ENCODE results near the gene CAMK2D. TPM values are rescaled to one million over a fixed set of nuclear protein-coding genes. Genes with fewer than 3 reads are reported as not detected.

CAMK2D gene
- total RNA-seq, 6 experiments from 2014 or later, result 83.7 to 102 (median 94.1) TPM

DNA sequence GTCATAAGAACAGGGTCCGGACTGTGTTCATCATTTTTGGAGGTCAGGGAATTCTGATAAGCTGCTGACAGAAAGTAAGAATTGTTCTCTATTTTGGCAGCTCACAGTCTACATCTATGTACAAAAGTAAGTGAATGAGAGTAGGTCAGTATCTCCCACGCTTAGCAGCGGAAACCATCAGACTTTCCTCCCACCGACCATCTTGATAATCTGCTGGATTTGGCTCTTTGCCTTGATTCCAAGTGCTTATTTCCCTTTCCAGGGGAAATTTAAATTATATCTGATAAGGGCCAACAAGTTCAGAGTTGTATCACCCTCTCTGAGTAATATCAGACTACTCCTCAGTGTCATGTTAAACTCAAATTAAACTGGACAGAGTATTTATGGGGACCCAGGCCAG lies 118.0 kb downstream of the CAMK2D start:
- no peak for DNase-seq
- Mint-ChIP-seq H3K9me3 (no peaks in the 10 kb centered on the region), H3K4me1 (ENCODE audit: low read depth) (peaks cover 62% of the 10 kb centered on the region), H3K27me3 (ENCODE audit: insufficient read depth) (peaks cover 2% of the 10 kb centered on the region; the same call in 1 of the 2 replicates), H3K36me3 (ENCODE audit: low read depth) (peaks cover 7% of the 10 kb centered on the region), H3K27ac (no peak overlapping the region), H3K4me3 (no peak overlapping the region)
- no peak for TF ChIP-seq CTCF (IDR thresholded peaks at IDR 0.05)

GRCh38 chr4:113641025-113641431 lies 120.5 kb downstream of the CAMK2D start:
- Mint-ChIP-seq H3K4me1 (ENCODE audit: low read depth) (peaks cover 71% of the 10 kb centered on the region), H3K36me3 (ENCODE audit: low read depth) (peaks cover 10% of the 10 kb centered on the region; the same call in 1 of the 2 replicates), H3K27me3 (ENCODE audit: insufficient read depth) (peaks cover 5% of the 10 kb centered on the region; the same call in 1 of the 2 replicates), H3K27ac (no peak overlapping the region), H3K4me3 (no peak overlapping the region), H3K9me3 (no peaks in the 10 kb centered on the region)
- TF ChIP-seq CTCF (IDR thresholded peaks at IDR 0.05), result no peak
- DNase-seq, result no peak

- peaks cover 71% of the 10 kb centered on the region for H3K4me1 Mint-ChIP-seq (ENCODE audit: low read depth)
- H3K36me3 Mint-ChIP-seq (ENCODE audit: low read depth), result peaks cover 5% of the 10 kb centered on the region; the same call in 1 of the 2 replicates
- H3K27ac Mint-ChIP-seq, result no peak overlapping the region
- H3K9me3 Mint-ChIP-seq, result no peaks in the 10 kb centered on the region
- H3K4me3 Mint-ChIP-seq, result no peak overlapping the region
- H3K27me3 Mint-ChIP-seq (ENCODE audit: insufficient read depth), result peaks cover 2% of the 10 kb centered on the region; the same call in 1 of the 2 replicates
- no peak for TF ChIP-seq CTCF (IDR thresholded peaks at IDR 0.05)
- no peak for DNase-seq
Measured at GRCh38 chr4:113639326-113639725, 122.2 kb downstream of the CAMK2D start.

- Mint-ChIP-seq H3K36me3 (ENCODE audit: low read depth) (peaks cover 5% of the 10 kb centered on the region; the same call in 1 of the 2 replicates), H3K4me3 (no peak overlapping the region), H3K27me3 (ENCODE audit: insufficient read depth) (peaks cover 2% of the 10 kb centered on the region; the same call in 1 of the 2 replicates), H3K27ac (no peak overlapping the region), H3K9me3 (no peaks in the 10 kb centered on the region), H3K4me1 (ENCODE audit: low read depth) (peaks cover 69% of the 10 kb centered on the region)
- no peak for TF ChIP-seq CTCF (IDR thresholded peaks at IDR 0.05)
- no peak for DNase-seq
Measured at GRCh38 chr4:113638562-113638832, 123.0 kb downstream of the CAMK2D start.

DNA sequence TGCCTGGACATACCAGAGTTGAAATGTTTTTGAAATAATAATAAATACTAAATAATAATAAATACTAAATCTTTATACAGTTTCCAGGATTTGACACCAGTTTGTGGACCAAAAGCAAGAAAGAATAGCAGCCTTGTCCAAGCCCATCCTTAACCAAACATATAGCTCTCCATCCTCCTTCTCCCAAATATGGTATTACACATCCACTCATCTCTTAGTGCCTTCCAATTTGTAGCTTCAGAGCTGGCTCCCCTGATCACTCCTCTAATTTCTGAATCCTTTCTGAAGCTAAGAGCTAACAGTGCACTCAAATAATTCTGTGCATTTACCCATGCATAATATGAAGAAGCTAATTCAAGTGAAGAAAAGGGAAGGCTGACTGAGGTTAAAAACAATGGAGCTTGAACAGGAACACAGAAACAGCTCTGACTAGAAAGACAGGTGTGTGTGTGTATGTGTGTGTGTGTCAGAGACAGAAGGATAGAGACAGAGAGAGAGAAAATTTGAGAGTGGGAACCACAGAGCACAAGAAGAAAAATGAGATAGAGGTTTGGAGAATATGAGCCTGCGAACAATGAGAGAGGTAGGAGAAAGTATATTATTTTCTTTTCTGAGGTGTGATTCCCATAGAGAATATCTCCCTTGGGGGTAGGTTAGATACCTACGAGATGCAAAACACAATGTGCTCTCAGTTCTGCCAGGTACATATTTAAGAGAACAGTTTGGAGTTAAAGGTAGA lies 123.5 kb downstream of the CAMK2D start:
- no peak overlapping the region for H3K27ac Mint-ChIP-seq
- peaks cover 69% of the 10 kb centered on the region for H3K4me1 Mint-ChIP-seq (ENCODE audit: low read depth)
- H3K9me3 Mint-ChIP-seq, result no peaks in the 10 kb centered on the region
- no peak for DNase-seq
- peaks cover 5% of the 10 kb centered on the region; the same call in 1 of the 2 replicates for H3K36me3 Mint-ChIP-seq (ENCODE audit: low read depth)
- H3K27me3 Mint-ChIP-seq (ENCODE audit: insufficient read depth), result peaks cover 2% of the 10 kb centered on the region; the same call in 1 of the 2 replicates
- no peak for TF ChIP-seq CTCF (IDR thresholded peaks at IDR 0.05)
- no peak overlapping the region for H3K4me3 Mint-ChIP-seq
